H1 (cell line): ENCODE data around the gene IVNS1ABP. TPM values are rescaled to one million over a fixed set of nuclear protein-coding genes. Genes with fewer than 3 reads are reported as not detected.

ENCODE experiments used
- CTCF ChIA-PET: fragments of 300-600 bp; sonication (Branson Sonifier 250); formaldehyde crosslinking; loops from one replicate; lab custom pipeline; 2021; ENCODE audit not compliant: partially characterized antibody; lab: Charles Lee
- POLR2A ChIA-PET: fragments of 300-600 bp; sonication (Branson Sonifier 250); formaldehyde crosslinking; loops from one replicate; lab custom pipeline; 2021; ENCODE audit warnings: inconsistent platforms; ENCODE audit not compliant: partially characterized antibody; lab: Charles Lee
- DNase-seq, 2 experiments: peaks; one replicate each; pipeline versions ENCODE4 v3.0.0 to v3.0.0-alpha.2; 2010 to 2022; ENCODE audit warnings: low spot score in 2 of 2, low read depth in 1 of 2, mixed read lengths in 1 of 2
- FAIRE-seq: peaks from 2 replicates; lab custom pipeline; 2011; peaks lifted over from hg19 to GRCh38; lab: Jason Lieb, UNC
- H2AFZ ChIP-seq: 2 replicates; pipeline ENCODE4 v1.8.1; 2012; ENCODE audit warnings: low read length, inconsistent platforms
- H2AK5ac ChIP-seq: 2 replicates; pipeline ENCODE4 v1.6.1; 2013; ENCODE audit warnings: low read depth, low read length
- H2BK120ac ChIP-seq: replicated peaks from 2 replicates; pipeline ENCODE3; 2013; ENCODE audit warnings: low read depth, low read length, inconsistent platforms
- H2BK12ac ChIP-seq: 2 replicates; pipeline ENCODE4 v1.6.1; 2013; ENCODE audit warnings: low read depth, low read length
- H2BK15ac ChIP-seq: 2 replicates; pipeline ENCODE4 v1.6.1; 2013; ENCODE audit warnings: low read length
- H2BK20ac ChIP-seq: 2 replicates; pipeline ENCODE4 v1.6.1; 2013; ENCODE audit warnings: low read length
- H2BK5ac ChIP-seq: 2 replicates; pipeline ENCODE4 v1.6.1; 2013; ENCODE audit warnings: low read depth, low read length
- H3K14ac ChIP-seq: 2 replicates; pipeline ENCODE4 v1.6.1; 2013; ENCODE audit warnings: inconsistent platforms; ENCODE audit not compliant: insufficient read length
- H3K18ac ChIP-seq: 2 replicates; pipeline ENCODE4 v1.6.1; 2013; ENCODE audit warnings: low read length; ENCODE audit errors: extremely low read depth
- H3K23ac ChIP-seq: 2 replicates; pipeline ENCODE4 v1.6.1; 2013; ENCODE audit warnings: inconsistent platforms; ENCODE audit not compliant: insufficient read length
- H3K23me2 ChIP-seq: 2 replicates; pipeline ENCODE4 v1.6.1; 2013; ENCODE audit warnings: low read depth, low read length
- H3K27ac ChIP-seq: 2 replicates; pipeline ENCODE4 v1.6.1; 2011; ENCODE audit warnings: low read depth, low read length, inconsistent platforms
- H3K27me3 ChIP-seq, 4 experiments: replicated peaks in 1 of 4; 1 replicate in 1 of 4; 2 replicates in 3 of 4; pipeline versions ENCODE4 v1.6.1 to v1.8.1; 2011 to 2013; ENCODE audit warnings: low read length in 3 of 4, mild to moderate bottlenecking in 3 of 4, inconsistent platforms in 2 of 4, mixed read lengths in 2 of 4, moderate library complexity in 1 of 4; ENCODE audit not compliant: control insufficient read depth in 3 of 4, insufficient read depth in 3 of 4; ENCODE audit errors: extremely low read depth in 1 of 4
- H3K36me3 ChIP-seq, 4 experiments: 2 replicates each; pipeline versions ENCODE4 v1.6.1 to v1.8.1; 2011 to 2013; ENCODE audit warnings: mild to moderate bottlenecking in 4 of 4, low read length in 3 of 4, moderate library complexity in 2 of 4, control low read depth in 1 of 4, inconsistent platforms in 1 of 4; ENCODE audit not compliant: insufficient read depth in 4 of 4, control insufficient read depth in 2 of 4
- H3K4ac ChIP-seq: replicated peaks from 2 replicates; pipeline ENCODE3; 2013; ENCODE audit warnings: low read length, low read depth, mixed read lengths, inconsistent platforms; ENCODE audit not compliant: insufficient read length
- H3K4me1 ChIP-seq, 4 experiments: replicated peaks in 1 of 4; 1 replicate in 1 of 4; 2 replicates in 3 of 4; pipeline versions ENCODE4 v1.6.1 to v1.8.1; 2011 to 2013; ENCODE audit warnings: low read length in 3 of 4, inconsistent platforms in 2 of 4, mixed read lengths in 1 of 4; ENCODE audit not compliant: insufficient read depth in 4 of 4, control insufficient read depth in 3 of 4
- H3K4me2 ChIP-seq, 2 experiments: 2 replicates each; pipeline versions ENCODE4 v1.6.1 to v1.8.1; 2011 to 2013; ENCODE audit warnings: low read depth in 2 of 2, low read length in 2 of 2, control low read depth in 1 of 2, inconsistent platforms in 1 of 2, mild to moderate bottlenecking in 1 of 2; ENCODE audit not compliant: insufficient read depth in 1 of 2
- H3K4me3 ChIP-seq, 4 experiments: fragments of 200-600, 300-600 bp in 1 of 4; sonication (generic), shearing (Covaris generic), sonication (Bioruptor Twin) in 1 of 4; 2 replicates each; pipeline versions ENCODE4 v1.5.1 to v1.8.1; 2011 to 2016; ENCODE audit warnings: low read length in 4 of 4, low read depth in 3 of 4, control low read depth in 2 of 4, inconsistent platforms in 2 of 4, mild to moderate bottlenecking in 2 of 4, mixed read lengths in 1 of 4, moderate library complexity in 1 of 4; ENCODE audit not compliant: insufficient read depth in 2 of 4; ENCODE audit errors: extremely low read depth in 1 of 4
- H3K56ac ChIP-seq: replicated peaks from 2 replicates; pipeline ENCODE3; 2013; ENCODE audit warnings: low read depth, mild to moderate bottlenecking, mixed read lengths, low read length, inconsistent platforms; ENCODE audit not compliant: insufficient read length
- H3K79me1 ChIP-seq: 2 replicates; pipeline ENCODE4 v1.6.1; 2013; ENCODE audit warnings: low read depth, low read length, control low read depth
- H3K79me2 ChIP-seq, 2 experiments: 2 replicates each; pipeline versions ENCODE4 v1.6.1 to v1.8.1; 2012 to 2013; ENCODE audit warnings: low read length in 2 of 2, mild to moderate bottlenecking in 2 of 2, inconsistent platforms in 1 of 2; ENCODE audit not compliant: insufficient read depth in 2 of 2, control insufficient read depth in 1 of 2
- H3K9ac ChIP-seq, 4 experiments: replicated peaks in 1 of 4; 1 replicate in 1 of 4; 2 replicates in 3 of 4; pipeline versions ENCODE4 v1.6.1 to v1.8.1; 2011 to 2013; ENCODE audit warnings: low read depth in 3 of 4, low read length in 3 of 4, control low read depth in 2 of 4, mild to moderate bottlenecking in 2 of 4, moderate library complexity in 2 of 4, inconsistent platforms in 1 of 4; ENCODE audit errors: extremely low read depth in 1 of 4
- H3K9me3 ChIP-seq, 2 experiments: 2 replicates each; pipeline versions ENCODE4 v1.6.1 to v1.8.1; 2012 to 2013; ENCODE audit warnings: mild to moderate bottlenecking in 2 of 2, moderate library complexity in 2 of 2, control low read depth in 1 of 2, inconsistent platforms in 1 of 2, low read depth in 1 of 2, low read length in 1 of 2, mixed read lengths in 1 of 2; ENCODE audit not compliant: insufficient read depth in 2 of 2
- H4K20me1 ChIP-seq, 2 experiments: replicated peaks in 1 of 2; 2 replicates each; pipeline versions ENCODE3 to v1.8.1; 2011 to 2013; ENCODE audit warnings: inconsistent platforms in 2 of 2, low read length in 2 of 2, mild to moderate bottlenecking in 1 of 2; ENCODE audit not compliant: insufficient read depth in 2 of 2, control insufficient read depth in 1 of 2
- H4K5ac ChIP-seq: 2 replicates; pipeline ENCODE4 v1.6.1; 2013; ENCODE audit warnings: low read length, low read depth, mixed read lengths, inconsistent platforms; ENCODE audit not compliant: insufficient read length
- H4K8ac ChIP-seq: 2 replicates; pipeline ENCODE4 v1.8.0; 2013; ENCODE audit warnings: mild to moderate bottlenecking, moderate library complexity, low read length, inconsistent platforms; ENCODE audit not compliant: insufficient read depth; ENCODE audit errors: extremely low read depth
- H4K91ac ChIP-seq: replicated peaks from 2 replicates; pipeline ENCODE3; 2013; ENCODE audit warnings: low read length, mixed read lengths, inconsistent platforms; ENCODE audit not compliant: insufficient read length
- BACH1 ChIP-seq: IDR thresholded peaks from 2 replicates; pipeline ENCODE4 v1.6.1; 2012; ENCODE audit warnings: low read length, improper control_type of control experiment
- CREB1 ChIP-seq: IDR thresholded peaks from 2 replicates; pipeline ENCODE4 v1.6.1; 2012; ENCODE audit warnings: inconsistent platforms
- CTBP2 ChIP-seq: IDR thresholded peaks from 2 replicates; pipeline ENCODE4 v1.7.0; 2011; ENCODE audit warnings: borderline replicate concordance, mild to moderate bottlenecking, moderate library complexity, mixed read lengths, low read length; ENCODE audit not compliant: insufficient read depth, insufficient read length
- EP300 ChIP-seq, 2 experiments: IDR thresholded peaks; 1 replicate in 1 of 2; 2 replicates in 1 of 2; pipeline ENCODE4 v1.6.1; 2011 to 2012; ENCODE audit warnings: low read depth in 2 of 2, low read length in 2 of 2, mild to moderate bottlenecking in 2 of 2, borderline replicate concordance in 1 of 2, inconsistent platforms in 1 of 2, moderate library complexity in 1 of 2
- FOSL1 ChIP-seq: IDR thresholded peaks from 2 replicates; pipeline ENCODE4 v1.6.1; 2011; ENCODE audit warnings: mild to moderate bottlenecking, low read depth, low read length, moderate library complexity; ENCODE audit not compliant: insufficient read depth
- KDM1A ChIP-seq: fragments of 200-600, 300-600 bp; sonication (generic); IDR thresholded peaks from 2 replicates; pipeline ENCODE4 v1.7.1; 2016; ENCODE audit warnings: mild to moderate bottlenecking, low read length, borderline replicate concordance
- KDM4A ChIP-seq: IDR thresholded peaks from one replicate; pipeline ENCODE4 v1.7.1; 2012; ENCODE audit warnings: low read depth, mild to moderate bottlenecking, moderate library complexity, low read length, inconsistent platforms; ENCODE audit not compliant: severe bottlenecking
- MAFK ChIP-seq: IDR thresholded peaks from 2 replicates; pipeline ENCODE4 v1.6.1; 2012; ENCODE audit warnings: low read depth, mild to moderate bottlenecking, improper control_type of control experiment, low read length
- RBBP5 ChIP-seq: IDR thresholded peaks from 2 replicates; pipeline ENCODE4 v1.7.1; 2012; ENCODE audit warnings: low read depth, mild to moderate bottlenecking, inconsistent platforms, low read length, moderate library complexity, borderline replicate concordance
- RXRA ChIP-seq: IDR thresholded peaks from 2 replicates; pipeline ENCODE4 v1.6.1; 2011; ENCODE audit warnings: low read depth, mild to moderate bottlenecking, low read length, moderate library complexity; ENCODE audit not compliant: insufficient read depth
- SUZ12 ChIP-seq: fragments of 200-600 bp; sonication (generic); IDR thresholded peaks from 2 replicates; pipeline ENCODE4 v1.6.1; 2012; ENCODE audit warnings: mild to moderate bottlenecking, inconsistent platforms, low read length, moderate library complexity, mixed read lengths
- TAF7 ChIP-seq: optimal IDR thresholded peaks from 2 replicates; pipeline ENCODE3; 2011; ENCODE audit warnings: low read depth, mild to moderate bottlenecking, inconsistent platforms, low read length, moderate library complexity, borderline replicate concordance
- TCF12 ChIP-seq: IDR thresholded peaks from 2 replicates; pipeline ENCODE4 v1.6.1; 2011; ENCODE audit warnings: low read depth, mild to moderate bottlenecking, low read length
- WGBS, 2 experiments: shearing (Covaris generic) in 1 of 2; methylation state at CpG; one replicate each; pipeline versions ENCODE4 v1.1.6 to v1.1.7; 2013 to 2015; ENCODE audit warnings: low lambda C conversion rate in 2 of 2, mixed read lengths in 2 of 2, inconsistent platforms in 1 of 2, low coverage in 1 of 2, missing lambda C conversion rate in 1 of 2; ENCODE audit not compliant: insufficient replicate concordance in 2 of 2, insufficient coverage in 1 of 2, insufficient read length in 1 of 2; ENCODE audit errors: extremely low coverage in 1 of 2, missing lambda C conversion rate in 1 of 2; 5-methylcytosine and 5-hydroxymethylcytosine counted together
- polyA plus RNA-seq, 7 experiments: library from polyadenylated mRNA; depleted of rRNA in 3 of 7; stranded (reverse) in 5 of 7; unstranded in 2 of 7; fragments of >200 nt in 5 of 7; fragments of 200-250 nt in 2 of 7; gene quantifications; 1 replicate in 5 of 7; 2 replicates in 1 of 7; 4 replicates in 1 of 7; pipeline versions ENCODE4 v1.2.1 to v1.2.3, GENCODE V29; 2011 to 2013; ENCODE audit warnings: missing spikeins in 2 of 7, mixed read lengths in 2 of 7
- total RNA-seq: library from RNA; stranded (reverse); fragmentation: NEBNext Ultra II Directional; extraction: Animal tissue kit (Norgen Biotek cat#: 25700); gene quantifications from 2 replicates; pipeline ENCODE4 v1.2.1, GENCODE V29; 2021

Gene IVNS1ABP
- total and polyA plus RNA-seq, 2 of the 8 experiments (the other 6 are each of a cell fraction or from before 2014, with no cell fraction given): 65.9 to 189 TPM

DNA sequence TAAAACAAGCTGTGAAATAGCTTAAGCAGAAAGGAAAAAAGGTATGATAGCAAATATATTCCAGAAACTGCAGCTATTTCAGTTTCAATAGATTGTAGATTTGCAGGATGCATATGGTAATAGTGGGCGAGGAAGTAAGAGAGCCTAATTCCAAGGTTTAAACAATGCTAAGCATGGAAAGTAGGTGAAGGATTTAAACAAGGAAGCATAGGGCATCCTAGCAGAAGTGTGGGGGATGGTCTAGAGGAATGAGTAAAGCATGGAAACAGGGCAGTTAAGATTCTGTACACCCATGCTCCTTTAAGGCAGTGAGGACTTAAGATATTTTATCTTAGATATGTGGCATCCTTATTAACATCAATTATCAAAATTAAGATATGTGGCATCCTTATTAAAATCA is 2.6 kb downstream of the IVNS1ABP start:
- H3K4me3 ChIP-seq: peak overlapping the region; percentile 89 to 97 (median 92); a peak in 7 of 8 replicates
- H3K9me3 ChIP-seq: no peaks in the 10 kb centered on the region
- H4K8ac ChIP-seq: no peak overlapping the region
- H2AFZ ChIP-seq: no peak overlapping the region
- no peak overlapping the region for H2BK20ac ChIP-seq
- no peak overlapping the region for H2BK12ac ChIP-seq
- peaks cover 0 to 19% (median 11%) of the 10 kb centered on the region in 4 experiments; a peak in 6 of 8 replicates for H3K36me3 ChIP-seq
- no peak overlapping the region for H3K56ac ChIP-seq
- H3K23ac ChIP-seq: peak overlapping the region; percentile 41
- no peak overlapping the region for H3K27ac ChIP-seq
- POLR2A ChIA-PET: interaction anchor here (1.2 to 1.4 kb wide), 3 partner anchors 12 to 158 kb away, joined by 3 read pairs; partner anchors contain the start of gene TRMT1L
- no peak overlapping the region for H2AK5ac ChIP-seq
- no peak overlapping the region for H3K18ac ChIP-seq
- H3K23me2 ChIP-seq: peaks cover 11% of the 10 kb centered on the region
- H3K4ac ChIP-seq: no peak overlapping the region
- no peaks in the 10 kb centered on the region for H3K27me3 ChIP-seq
- peaks cover 0 to 4% (median 3%) of the 10 kb centered on the region in 4 experiments; a peak in 5 of 7 replicates for H3K4me1 ChIP-seq
- 3% methylated on average over 1 of the region's 1 CpG; no CpG with 5 or more reads in 1 of the 2 experiments for WGBS, 2 experiments
- H2BK15ac ChIP-seq: no peak overlapping the region
- CTCF ChIA-PET: interaction anchor here (1.4 to 2.0 kb wide), 4 partner anchors 244 to 366 kb away, joined by 4 to 8 read pairs (median 7); no protein-coding TSS in a partner anchor
- no peak overlapping the region for H3K14ac ChIP-seq
- no peak overlapping the region for H4K91ac ChIP-seq
- H2BK5ac ChIP-seq: no peak overlapping the region
- H3K79me1 ChIP-seq: no peaks in the 10 kb centered on the region
- peaks cover 42 to 74% of the 10 kb centered on the region in 2 experiments for H3K79me2 ChIP-seq
- H4K5ac ChIP-seq: no peak overlapping the region
- DNase-seq: no peak
- peaks cover 14 to 20% of the 10 kb centered on the region in 2 experiments for H4K20me1 ChIP-seq
- peak overlapping the region in 1 of 4 experiments; percentile 37; a peak in 2 of 7 replicates for H3K9ac ChIP-seq
- FAIRE-seq: no peak
- peak overlapping the region; percentile 95 to 96 for H3K4me2 ChIP-seq
- no peak overlapping the region for H2BK120ac ChIP-seq
- TF ChIP-seq TCF12: no peak
- TF ChIP-seq FOSL1: no peak
- TF ChIP-seq TAF7: no peak
- TF ChIP-seq RXRA: no peak
- no peak for TF ChIP-seq CREB1
- TF ChIP-seq KDM1A: no peak
- TF ChIP-seq CTBP2: no peak
- TF ChIP-seq MAFK: no peak
- TF ChIP-seq BACH1: no peak
- no peak for TF ChIP-seq RBBP5
- TF ChIP-seq KDM4A: no peak
- TF ChIP-seq SUZ12: no peak
- TF ChIP-seq EP300 (IDR thresholded peaks at IDR 0.05; ENCODE audit: borderline replicate concordance in 1 of 2, low read depth in 2 of 2, low read length in 2 of 2): no peak
